DND-41 (cell line): ENCODE measurements around the gene EEF1AKMT1.

Experiments used
- EZH2 ChIP-seq: IDR thresholded peaks from 3 replicates; pipeline ENCODE4 v1.6.1; 2012; ENCODE audit warnings: borderline replicate concordance, low read depth, mild to moderate bottlenecking, moderate library complexity, low read length, inconsistent platforms; ENCODE audit not compliant: severe bottlenecking
- TF ChIP-seq, protein P1 (sequence below): IDR thresholded peaks from 2 replicates; pipeline ENCODE4 v1.5.1; 2012; ENCODE audit warnings: borderline replicate concordance, low read length, moderate library complexity, mild to moderate bottlenecking; ENCODE audit not compliant: poor library complexity, severe bottlenecking; ENCODE audit errors: extremely low read depth

DNA sequence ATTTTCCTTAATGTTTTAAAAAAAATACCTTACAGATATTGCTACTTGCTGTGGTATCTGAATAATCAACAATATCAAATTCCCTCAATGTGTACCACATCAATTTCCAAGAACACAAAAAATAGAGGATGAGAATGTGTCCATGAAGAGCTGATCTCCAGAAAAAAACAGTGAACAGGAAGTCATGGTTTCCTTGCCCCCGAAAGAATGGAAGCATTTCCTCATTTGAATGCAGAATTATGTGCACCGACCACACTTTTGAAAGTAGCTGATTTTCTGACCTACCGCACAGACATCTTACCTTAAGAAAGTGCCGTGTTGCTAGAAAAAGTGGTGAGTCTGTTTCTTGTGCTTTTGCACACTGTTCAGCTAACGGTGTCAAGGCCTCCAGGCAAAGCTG, 13.4 kb upstream of the EEF1AKMT1 start:
- TF ChIP-seq, protein P1, sequence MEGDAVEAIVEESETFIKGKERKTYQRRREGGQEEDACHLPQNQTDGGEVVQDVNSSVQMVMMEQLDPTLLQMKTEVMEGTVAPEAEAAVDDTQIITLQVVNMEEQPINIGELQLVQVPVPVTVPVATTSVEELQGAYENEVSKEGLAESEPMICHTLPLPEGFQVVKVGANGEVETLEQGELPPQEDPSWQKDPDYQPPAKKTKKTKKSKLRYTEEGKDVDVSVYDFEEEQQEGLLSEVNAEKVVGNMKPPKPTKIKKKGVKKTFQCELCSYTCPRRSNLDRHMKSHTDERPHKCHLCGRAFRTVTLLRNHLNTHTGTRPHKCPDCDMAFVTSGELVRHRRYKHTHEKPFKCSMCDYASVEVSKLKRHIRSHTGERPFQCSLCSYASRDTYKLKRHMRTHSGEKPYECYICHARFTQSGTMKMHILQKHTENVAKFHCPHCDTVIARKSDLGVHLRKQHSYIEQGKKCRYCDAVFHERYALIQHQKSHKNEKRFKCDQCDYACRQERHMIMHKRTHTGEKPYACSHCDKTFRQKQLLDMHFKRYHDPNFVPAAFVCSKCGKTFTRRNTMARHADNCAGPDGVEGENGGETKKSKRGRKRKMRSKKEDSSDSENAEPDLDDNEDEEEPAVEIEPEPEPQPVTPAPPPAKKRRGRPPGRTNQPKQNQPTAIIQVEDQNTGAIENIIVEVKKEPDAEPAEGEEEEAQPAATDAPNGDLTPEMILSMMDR = no peak
- TF ChIP-seq EZH2 = no peak
